CD14-positive monocyte (primary cell): ENCODE data around the gene EID2. TPM values are rescaled to one million over a fixed set of nuclear protein-coding genes. Genes with fewer than 3 reads are reported as not detected.
A peak's percentile ranks its signal among the peaks of the same experiment; 100 is the strongest.

ENCODE experiments used
- DNase-seq, 3 donors: peaks; one replicate each; pipeline ENCODE4 v3.0.0-alpha.2; 2011 to 2022
- H2AFZ ChIP-seq: 2 replicates; pipeline ENCODE4 v1.6.0; 2012; ENCODE audit warnings: mild to moderate bottlenecking, low read depth, low read length, inconsistent platforms; ENCODE audit not compliant: insufficient read depth, poor library complexity, severe bottlenecking
- H3K27ac ChIP-seq, 2 donors: 1 replicate in 1 of 2; 2 replicates in 1 of 2; pipeline ENCODE4 v1.5.1; 2012 to 2013; ENCODE audit warnings: low read length in 2 of 2, control low read depth in 1 of 2, inconsistent platforms in 1 of 2, low read depth in 1 of 2, mild to moderate bottlenecking in 1 of 2
- H3K27me3 ChIP-seq, 2 donors: one replicate each; pipeline versions ENCODE4 v1.6.0 to v1.6.1; 2011 to 2013; ENCODE audit warnings: low read length in 2 of 2; ENCODE audit not compliant: control insufficient read depth in 2 of 2, insufficient read depth in 2 of 2
- H3K36me3 ChIP-seq, 2 donors: replicated peaks in 1 of 2; 1 replicate in 1 of 2; 2 replicates in 1 of 2; pipeline versions ENCODE4 v1.5.1 to v1.6.1; 2012 to 2013; ENCODE audit warnings: low read length in 2 of 2, control low read depth in 1 of 2, inconsistent platforms in 1 of 2, mild to moderate bottlenecking in 1 of 2; ENCODE audit not compliant: insufficient read depth in 2 of 2, control insufficient read depth in 1 of 2
- H3K4me1 ChIP-seq, 2 donors: 1 replicate in 1 of 2; 2 replicates in 1 of 2; pipeline versions ENCODE4 v1.5.1 to v1.6.1; 2012 to 2013; ENCODE audit warnings: low read length in 2 of 2, control low read depth in 1 of 2, inconsistent platforms in 1 of 2, mild to moderate bottlenecking in 1 of 2, moderate library complexity in 1 of 2; ENCODE audit not compliant: insufficient read depth in 2 of 2, control insufficient read depth in 1 of 2
- H3K4me2 ChIP-seq: replicated peaks from 2 replicates; pipeline ENCODE3; 2012; ENCODE audit warnings: low read length, moderate library complexity, mild to moderate bottlenecking; ENCODE audit not compliant: poor library complexity, severe bottlenecking; ENCODE audit errors: extremely low read depth
- H3K4me3 ChIP-seq, 3 experiments: fragments of 200-600 bp in 1 of 3; sonication (generic) in 1 of 3; replicated peaks in 1 of 3; 1 replicate in 2 of 3; 2 replicates in 1 of 3; pipeline ENCODE4 v1.5.1; 2011 to 2013; ENCODE audit warnings: low read length in 3 of 3, mild to moderate bottlenecking in 3 of 3, control low read depth in 2 of 3, low read depth in 2 of 3, inconsistent platforms in 1 of 3, moderate library complexity in 1 of 3
- H3K79me2 ChIP-seq: 2 replicates; pipeline ENCODE4 v1.6.0; 2012; ENCODE audit warnings: mild to moderate bottlenecking, control low read depth, inconsistent platforms, low read length, moderate library complexity; ENCODE audit not compliant: insufficient read depth
- H3K9ac ChIP-seq: 2 replicates; pipeline ENCODE4 v1.6.0; 2017; ENCODE audit warnings: low read length, mild to moderate bottlenecking; ENCODE audit not compliant: insufficient read depth, poor library complexity, severe bottlenecking
- H3K9me3 ChIP-seq, 2 donors: replicated peaks in 1 of 2; 1 replicate in 1 of 2; 2 replicates in 1 of 2; pipeline versions ENCODE4 v1.5.1 to v1.6.1; 2012 to 2013; ENCODE audit warnings: low read length in 2 of 2, control low read depth in 1 of 2; ENCODE audit not compliant: control insufficient read depth in 1 of 2, insufficient read depth in 1 of 2
- H4K20me1 ChIP-seq: 2 replicates; pipeline ENCODE4 v1.6.0; 2012; ENCODE audit warnings: mild to moderate bottlenecking, low read length, control low read depth, moderate library complexity; ENCODE audit not compliant: insufficient read depth
- H3K27ac Mint-ChIP-seq, 7 donors: one replicate each; pipeline ENCODE4 v1.8.0; 2020; ENCODE audit warnings: mild to moderate bottlenecking in 7 of 7, mixed read lengths in 7 of 7, moderate library complexity in 6 of 7, inconsistent platforms in 2 of 7
- H3K27me3 Mint-ChIP-seq, 3 donors: one replicate each; pipeline ENCODE4 v1.8.0; 2021 to 2022; ENCODE audit warnings: low read depth in 3 of 3, mild to moderate bottlenecking in 3 of 3, mixed read lengths in 3 of 3, moderate library complexity in 3 of 3, inconsistent platforms in 1 of 3
- H3K36me3 Mint-ChIP-seq, 2 donors: one replicate each; pipeline ENCODE4 v1.8.0; 2020; ENCODE audit warnings: mixed read lengths in 2 of 2, inconsistent platforms in 1 of 2, mild to moderate bottlenecking in 1 of 2
- H3K4me1 Mint-ChIP-seq: one replicate; pipeline ENCODE4 v1.8.0; 2020; ENCODE audit warnings: mild to moderate bottlenecking, mixed read lengths
- H3K4me3 Mint-ChIP-seq, 2 donors: one replicate each; pipeline ENCODE4 v1.8.0; 2020; ENCODE audit warnings: mild to moderate bottlenecking in 2 of 2, mixed read lengths in 2 of 2, moderate library complexity in 1 of 2
- H3K9me3 Mint-ChIP-seq, 7 donors: one replicate each; pipeline ENCODE4 v1.8.0; 2020 to 2022; ENCODE audit warnings: mixed read lengths in 7 of 7, mild to moderate bottlenecking in 6 of 7, moderate library complexity in 6 of 7, inconsistent platforms in 2 of 7
- WGBS: methylation state at CpG from one replicate; pipeline ENCODE4 v1.1.5; 2013; ENCODE audit warnings: missing lambda C conversion rate; ENCODE audit not compliant: insufficient coverage; 5-methylcytosine and 5-hydroxymethylcytosine counted together
- intact Hi-C, 2 donors: fragments of 100-400 bp; cut with micrococcal nuclease; formaldehyde crosslinking; loops; one replicate each; pipeline versions ENCODE4 v1.15.0 to v1.15.1; 2023
- polyA plus RNA-seq, 3 donors: library from polyadenylated mRNA; depleted of rRNA in 1 of 3; unstranded in 2 of 3; stranded (reverse) in 1 of 3; fragments of 300-500 nt in 2 of 3; fragments of >200 nt in 1 of 3; fragmentation: Illumina TruSeq in 2 of 3; gene quantifications; 1 replicate in 2 of 3; 2 replicates in 1 of 3; pipeline ENCODE4 v1.2.3, GENCODE V29; 2012 to 2021
- TF ChIP-seq, protein P1 (sequence below): fragments of 200-600 bp; IDR thresholded peaks from one replicate; pipeline ENCODE4 v1.8.0; 2022; ENCODE audit warnings: antibody characterized with exemption, mild to moderate bottlenecking

The EID2 gene
- polyA plus RNA-seq, 3 donors = 5.8 to 20.4 (median 12.5) TPM

DNA sequence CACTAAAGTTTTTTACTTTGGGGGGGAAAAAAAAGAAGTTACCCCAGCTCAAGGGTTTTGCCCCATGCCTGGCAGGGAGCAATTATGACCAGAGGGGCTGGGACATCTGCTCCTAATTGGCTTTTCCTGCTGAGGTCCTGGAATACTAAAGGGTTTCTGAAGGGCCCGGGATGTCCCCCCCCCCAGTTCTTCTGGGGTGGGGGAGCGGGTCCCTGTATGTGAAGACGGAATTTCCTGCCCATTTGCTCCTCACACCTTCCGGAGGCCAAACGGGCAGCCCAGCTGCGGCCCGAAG lies 42.3 kb downstream of the EID2 start:
- intact Hi-C loops = loop anchor here in 1 of 2 donors (10.0 kb wide), 1 partner anchor 177 kb away; no protein-coding TSS in a partner anchor

DNA sequence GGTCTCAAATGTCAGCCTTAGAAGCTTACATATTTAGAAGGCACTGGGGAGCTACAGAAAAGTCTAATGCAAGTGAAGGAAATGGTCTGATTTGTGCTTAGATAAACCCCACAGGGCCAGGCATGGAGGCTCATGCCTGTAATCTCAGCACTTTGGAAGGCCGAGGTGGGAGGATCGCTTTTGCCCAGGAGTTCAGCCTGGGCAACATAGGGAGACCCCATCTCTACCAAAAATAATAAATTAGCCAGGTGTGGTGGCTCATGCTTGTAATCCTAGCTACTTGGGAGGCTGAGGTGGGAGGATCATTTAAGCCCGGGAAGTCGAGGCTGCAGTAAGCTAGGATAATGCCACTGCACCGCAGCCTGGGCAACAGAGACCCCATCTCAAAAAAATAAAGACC lies 43.9 kb downstream of the EID2 start:
- DNase-seq = no peak
- H3K79me2 ChIP-seq = no peaks in the 10 kb centered on the region
- intact Hi-C loops = loop anchor here in 1 of 2 donors (10.0 kb wide), 1 partner anchor 179 kb away; no protein-coding TSS in a partner anchor
- H2AFZ ChIP-seq = no peak overlapping the region
- no peak overlapping the region for H3K9ac ChIP-seq
- H3K36me3 ChIP-seq = peaks cover under 1 to 8% of the 10 kb centered on the region in 2 donors
- no peak overlapping the region for H3K4me3 Mint-ChIP-seq
- TF ChIP-seq, protein P1, sequence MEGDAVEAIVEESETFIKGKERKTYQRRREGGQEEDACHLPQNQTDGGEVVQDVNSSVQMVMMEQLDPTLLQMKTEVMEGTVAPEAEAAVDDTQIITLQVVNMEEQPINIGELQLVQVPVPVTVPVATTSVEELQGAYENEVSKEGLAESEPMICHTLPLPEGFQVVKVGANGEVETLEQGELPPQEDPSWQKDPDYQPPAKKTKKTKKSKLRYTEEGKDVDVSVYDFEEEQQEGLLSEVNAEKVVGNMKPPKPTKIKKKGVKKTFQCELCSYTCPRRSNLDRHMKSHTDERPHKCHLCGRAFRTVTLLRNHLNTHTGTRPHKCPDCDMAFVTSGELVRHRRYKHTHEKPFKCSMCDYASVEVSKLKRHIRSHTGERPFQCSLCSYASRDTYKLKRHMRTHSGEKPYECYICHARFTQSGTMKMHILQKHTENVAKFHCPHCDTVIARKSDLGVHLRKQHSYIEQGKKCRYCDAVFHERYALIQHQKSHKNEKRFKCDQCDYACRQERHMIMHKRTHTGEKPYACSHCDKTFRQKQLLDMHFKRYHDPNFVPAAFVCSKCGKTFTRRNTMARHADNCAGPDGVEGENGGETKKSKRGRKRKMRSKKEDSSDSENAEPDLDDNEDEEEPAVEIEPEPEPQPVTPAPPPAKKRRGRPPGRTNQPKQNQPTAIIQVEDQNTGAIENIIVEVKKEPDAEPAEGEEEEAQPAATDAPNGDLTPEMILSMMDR = no peak
- H3K27ac ChIP-seq = no peak overlapping the region
- peaks cover 0 to 20% (median 3%) of the 10 kb centered on the region in 7 donors for H3K9me3 Mint-ChIP-seq
- H3K4me2 ChIP-seq = no peak overlapping the region
- peaks cover 30 to 46% of the 10 kb centered on the region in 2 donors for H3K27me3 ChIP-seq
- H3K4me3 ChIP-seq = no peak overlapping the region
- H3K9me3 ChIP-seq = peaks cover 0 to 7% of the 10 kb centered on the region in 2 donors
- no CpG with 5 or more reads among the region's 5 CpGs for WGBS
- H3K27me3 Mint-ChIP-seq = peaks cover 52 to 58% (median 57%) of the 10 kb centered on the region in 3 donors
- no peak overlapping the region for H3K27ac Mint-ChIP-seq
- peaks cover 0 to 5% of the 10 kb centered on the region in 2 donors for H3K4me1 ChIP-seq
- no peaks in the 10 kb centered on the region for H4K20me1 ChIP-seq
- H3K36me3 Mint-ChIP-seq = peaks cover 8 to 12% of the 10 kb centered on the region in 2 donors
- peaks cover 8% of the 10 kb centered on the region for H3K4me1 Mint-ChIP-seq

More for the DNA sequence above, 42.3 kb downstream of the EID2 start:
- Mint-ChIP-seq H3K27ac (no peak overlapping the region), H3K4me3 (peak overlapping the region in 1 of 2 donors; percentile 86), H3K36me3 (peaks cover 0 to 11% of the 10 kb centered on the region in 2 donors), H3K27me3 (peaks cover 61 to 69% (median 64%) of the 10 kb centered on the region in 3 donors), H3K4me1 (peaks cover 8% of the 10 kb centered on the region), H3K9me3 (peaks cover 0 to 20% (median 3%) of the 10 kb centered on the region in 7 donors)
- no peak overlapping the region for H3K4me2 ChIP-seq
- no CpG with 5 or more reads among the region's 7 CpGs for WGBS
- no peak overlapping the region for H3K27ac ChIP-seq
- no peak for DNase-seq
- H3K27me3 ChIP-seq = peaks cover 30 to 60% of the 10 kb centered on the region in 2 donors
- H3K4me1 ChIP-seq = peaks cover 4 to 5% of the 10 kb centered on the region in 2 donors
- H3K9ac ChIP-seq = no peak overlapping the region
- no peaks in the 10 kb centered on the region for H3K79me2 ChIP-seq
- no peak overlapping the region for H3K4me3 ChIP-seq
- peaks cover 0 to 7% of the 10 kb centered on the region in 2 donors for H3K9me3 ChIP-seq
- H2AFZ ChIP-seq = peak overlapping the region; percentile 30
- no peaks in the 10 kb centered on the region for H4K20me1 ChIP-seq
- TF ChIP-seq, protein P1 = no peak
- no peaks in the 10 kb centered on the region for H3K36me3 ChIP-seq
